Effector CD8-positive, alpha-beta T cell (primary cell): Measurements from ENCODE around the gene CDH15.
"Not testable (repeated sequence)": the region's sequence is repeated elsewhere in the genome, so short reads cannot be mapped to it uniquely, and the experiment has no call there.

ENCODE experiments used
- DNase-seq: peaks from one replicate; lab custom pipeline; 2025; lab: John Stamatoyannopoulos, UW

CDH15 gene

DNA sequence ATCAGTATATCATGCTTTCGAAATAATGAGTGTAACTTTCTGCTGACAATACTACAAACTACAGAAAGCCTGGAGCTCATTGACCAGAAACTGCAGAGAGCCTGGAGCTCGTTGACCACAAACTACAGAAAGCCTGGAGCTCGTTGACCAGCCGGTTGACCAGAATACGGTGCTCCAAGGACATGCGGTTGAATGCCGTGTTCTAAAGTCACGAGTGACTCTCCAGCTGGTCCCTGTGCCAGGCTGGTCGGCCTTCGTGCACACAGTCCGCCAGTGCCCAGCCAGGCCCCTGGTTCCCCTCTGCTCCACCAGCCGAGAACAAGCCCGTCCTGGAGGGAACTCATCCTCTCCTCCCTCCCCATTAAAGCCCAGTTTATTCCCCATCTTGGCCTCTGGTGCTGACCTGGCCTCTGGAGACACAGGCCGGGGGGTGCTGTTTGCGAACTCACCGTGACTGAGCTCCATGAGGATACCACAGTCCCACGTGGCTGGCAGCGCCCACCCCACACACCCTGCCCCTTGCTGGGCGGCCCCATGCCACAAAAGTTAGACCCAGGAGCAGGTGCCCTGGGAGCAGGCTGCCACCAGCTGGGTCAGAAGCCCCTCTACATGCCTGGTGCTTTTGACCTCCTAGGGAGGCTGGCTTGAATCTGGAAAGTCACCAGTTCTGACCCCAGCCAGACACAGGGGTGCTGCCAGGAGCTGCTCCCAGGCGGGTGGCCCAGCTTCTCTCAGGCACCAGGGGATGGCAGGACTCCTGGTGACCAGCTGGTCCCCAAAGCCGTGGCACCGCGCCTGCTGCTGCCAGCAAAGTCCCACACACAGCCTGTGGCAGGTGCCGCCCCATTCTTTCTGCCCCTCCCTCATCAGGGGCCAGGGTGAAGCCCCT lies 15.5 kb upstream of the CDH15 start:
- DNase-seq = no peak

DNA sequence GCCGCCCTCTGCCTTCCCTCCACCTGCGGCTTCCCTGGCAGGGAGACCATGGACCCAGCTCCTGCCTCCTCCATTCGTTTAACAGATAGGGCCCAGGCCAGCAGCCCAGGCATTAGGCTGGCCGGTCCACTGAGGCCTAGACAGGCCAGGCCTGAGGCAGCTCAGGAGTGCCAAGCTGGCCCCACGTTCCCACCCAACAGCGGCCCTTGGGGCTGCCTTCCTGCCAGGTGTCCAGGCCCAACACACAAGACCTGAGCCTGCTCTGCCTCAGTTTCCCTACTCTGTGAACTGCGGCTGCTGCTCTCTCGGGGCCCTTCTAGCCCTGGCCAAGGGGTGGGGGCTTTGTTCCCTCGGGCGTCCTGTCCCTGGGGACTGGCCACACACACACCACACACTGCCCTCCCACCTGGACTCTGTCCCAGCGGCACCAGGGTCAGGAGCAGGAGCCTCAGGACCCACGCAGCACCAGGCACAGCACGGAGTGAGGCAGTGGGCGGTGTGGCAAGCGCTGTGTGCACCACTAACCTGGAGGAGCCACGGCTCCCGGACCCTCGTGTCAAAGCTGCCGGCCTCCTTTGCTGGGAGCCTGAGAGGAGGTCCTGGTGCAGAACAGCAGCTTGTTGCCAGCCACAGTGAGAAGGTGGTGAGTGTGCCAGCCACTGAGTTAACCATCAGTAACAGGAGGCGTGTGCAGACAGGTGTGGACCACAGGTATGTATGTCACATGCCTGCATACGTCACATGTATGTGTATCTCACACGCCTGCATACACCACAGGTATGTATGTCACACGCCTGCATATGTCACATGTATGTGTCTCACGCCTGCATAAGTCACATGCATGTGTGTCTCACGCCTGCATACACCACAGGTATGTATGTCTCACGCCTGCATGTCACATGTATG lies 14.6 kb upstream of the CDH15 start:
- no peak for DNase-seq

DNA sequence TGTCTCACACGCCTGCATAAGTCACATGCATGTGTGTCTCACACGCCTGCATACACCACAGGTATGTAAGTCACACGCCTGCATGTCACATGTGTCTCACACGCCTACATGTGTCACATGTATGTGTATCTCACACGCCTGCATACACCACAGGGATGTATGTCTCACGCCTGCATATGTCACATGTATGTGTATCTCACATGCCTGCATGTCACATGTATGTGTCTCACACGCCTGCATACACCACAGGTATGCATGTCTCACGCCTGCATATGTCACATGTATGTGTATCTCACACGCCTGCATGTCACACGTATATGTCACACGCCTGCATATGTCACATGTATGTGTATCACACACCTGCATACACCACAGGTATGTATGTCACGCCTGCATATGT lies 13.8 kb upstream of the CDH15 start:
- DNase-seq = no peak

DNA sequence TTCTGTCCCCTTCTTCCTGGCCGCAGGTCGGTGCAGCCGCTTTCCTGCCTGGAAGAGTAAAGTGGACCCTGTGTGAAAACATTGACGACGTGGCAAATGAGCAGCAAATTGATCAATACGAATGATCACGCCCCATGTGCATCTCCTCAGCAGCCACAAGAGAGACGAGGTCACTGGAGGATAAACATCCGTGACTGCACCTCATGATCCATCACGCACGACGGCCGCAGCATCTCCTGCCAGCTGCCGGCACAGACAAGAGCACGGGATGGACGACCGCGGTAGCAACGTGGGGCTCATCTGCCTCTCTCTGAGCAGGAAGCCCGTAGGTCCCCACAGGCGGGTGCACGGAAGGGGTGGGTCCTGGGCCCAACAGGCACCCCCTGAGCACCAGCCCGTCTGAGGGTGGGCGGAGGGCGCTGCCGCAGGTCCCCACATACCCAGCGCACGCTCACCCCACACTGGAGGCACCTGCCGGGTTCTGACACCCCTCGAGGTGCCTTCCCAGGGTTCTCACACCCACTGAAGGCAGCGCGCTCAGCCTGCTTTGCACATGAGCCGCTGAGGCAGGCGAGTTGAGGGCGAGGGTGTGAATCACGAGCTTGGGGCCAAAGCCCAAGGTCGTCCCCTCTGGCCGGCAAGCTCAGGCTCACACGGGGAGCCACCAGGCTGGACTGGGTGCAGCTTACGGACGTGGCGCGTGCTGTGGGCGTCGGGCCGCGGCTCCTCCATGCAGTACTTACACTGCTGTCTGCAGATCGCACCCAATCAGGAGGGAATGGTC lies 12.3 kb upstream of the CDH15 start:
- DNase-seq = no peak

DNA sequence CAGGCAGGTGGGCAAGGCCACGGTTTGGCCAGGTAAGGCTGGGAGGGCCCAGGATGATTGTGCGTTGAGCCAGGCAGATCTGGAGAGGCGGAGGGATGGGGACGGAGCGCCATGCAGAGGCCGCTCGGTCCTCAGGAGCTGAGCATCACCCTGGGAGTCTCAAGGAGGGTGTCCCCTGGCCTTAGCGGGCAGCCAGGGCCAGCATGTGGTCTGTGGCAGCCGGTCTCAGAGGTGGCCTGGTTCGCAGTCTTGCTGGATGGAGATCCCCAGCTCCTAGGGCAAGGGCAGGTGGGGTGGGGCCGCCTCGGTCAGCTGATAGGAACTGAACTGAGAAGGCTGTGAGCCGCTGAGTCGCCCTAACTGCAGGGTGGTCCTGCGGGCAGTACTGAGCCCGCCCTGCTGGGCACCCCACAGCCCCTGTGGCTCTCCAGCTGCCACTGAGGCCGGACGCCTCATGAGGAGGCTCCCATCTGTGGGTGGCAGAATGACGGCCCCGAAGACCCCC lies 11.6 kb upstream of the CDH15 start:
- DNase-seq = no peak

DNA sequence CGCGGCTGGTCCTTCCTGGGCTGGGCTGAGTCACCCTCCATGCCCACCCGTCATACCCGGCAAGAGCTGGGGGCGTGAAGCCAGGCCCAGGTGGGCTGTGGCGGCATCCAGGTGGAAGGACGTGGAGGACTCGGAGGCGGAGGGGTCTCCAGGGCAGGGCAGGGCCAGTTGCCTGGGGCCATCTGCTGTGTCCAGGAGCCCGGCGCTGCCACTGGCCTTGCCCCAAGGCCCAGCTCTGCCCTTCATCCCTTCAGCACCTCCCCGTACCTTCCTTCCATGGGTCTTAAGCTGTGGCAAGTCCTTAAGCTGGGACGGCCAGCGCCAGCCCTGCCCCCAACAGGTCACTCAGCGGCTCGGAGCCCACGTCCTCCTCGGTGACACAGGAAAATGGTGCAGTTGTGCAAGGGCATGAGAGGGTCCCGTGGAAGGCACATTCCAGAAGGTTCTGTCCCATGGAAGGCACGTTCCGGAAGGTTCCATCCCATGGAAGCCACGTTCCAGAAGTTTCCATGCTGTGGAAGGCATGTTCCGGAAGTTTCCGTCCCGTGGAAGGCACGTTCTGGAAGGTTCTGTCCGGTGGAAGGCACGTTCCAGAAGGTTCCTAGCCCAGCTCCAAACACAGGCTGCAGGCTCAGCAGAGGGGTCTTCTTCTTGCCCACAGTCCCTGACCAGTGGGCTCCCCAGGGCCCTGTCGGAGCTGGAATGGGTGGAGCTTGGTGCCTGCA lies 10.4 kb upstream of the CDH15 start:
- no peak for DNase-seq

DNA sequence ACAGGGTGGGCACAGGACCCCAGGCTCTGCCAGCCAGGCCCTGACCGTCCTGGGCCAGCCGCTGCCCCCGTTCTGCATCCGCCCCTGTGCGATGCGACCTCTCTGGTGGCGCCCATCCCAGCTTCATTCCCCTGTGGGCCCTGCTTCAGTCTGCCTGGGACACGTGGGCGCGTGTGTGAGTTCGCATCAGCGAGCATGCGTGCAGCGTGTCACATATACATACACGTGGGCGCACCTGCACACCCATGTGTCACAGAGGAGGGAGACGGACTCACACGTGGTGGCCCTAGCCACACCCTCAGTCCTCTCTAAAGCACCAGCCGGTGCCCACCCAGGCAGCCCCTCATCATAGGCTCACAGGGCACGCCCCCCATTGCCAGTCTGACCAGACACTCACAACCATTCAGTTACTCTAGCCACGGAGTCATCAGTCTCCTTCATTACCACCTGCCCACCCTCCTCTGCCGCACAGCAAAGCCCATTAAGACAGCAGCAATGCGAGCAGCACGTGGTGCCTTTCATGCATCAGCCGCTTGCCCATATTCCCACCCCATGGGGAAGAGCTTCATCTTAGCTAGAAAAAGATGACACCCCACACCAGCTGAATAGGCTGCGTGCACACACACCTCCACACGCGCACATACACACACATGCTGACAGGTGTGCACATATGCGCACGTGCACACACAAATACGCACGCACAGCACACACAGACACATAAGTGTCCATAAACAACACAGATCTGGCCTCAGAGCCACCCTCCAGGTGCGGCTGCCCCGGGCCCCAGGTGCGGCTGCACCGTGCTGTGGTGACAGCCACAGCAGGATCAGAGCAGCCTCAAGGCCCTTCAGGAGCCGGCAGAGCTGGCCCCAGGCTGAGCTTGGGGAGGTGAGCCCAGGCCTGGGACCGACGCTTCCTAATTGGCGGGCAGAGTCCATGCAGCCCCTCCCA lies 9.5 kb upstream of the CDH15 start:
- no peak for DNase-seq

DNA sequence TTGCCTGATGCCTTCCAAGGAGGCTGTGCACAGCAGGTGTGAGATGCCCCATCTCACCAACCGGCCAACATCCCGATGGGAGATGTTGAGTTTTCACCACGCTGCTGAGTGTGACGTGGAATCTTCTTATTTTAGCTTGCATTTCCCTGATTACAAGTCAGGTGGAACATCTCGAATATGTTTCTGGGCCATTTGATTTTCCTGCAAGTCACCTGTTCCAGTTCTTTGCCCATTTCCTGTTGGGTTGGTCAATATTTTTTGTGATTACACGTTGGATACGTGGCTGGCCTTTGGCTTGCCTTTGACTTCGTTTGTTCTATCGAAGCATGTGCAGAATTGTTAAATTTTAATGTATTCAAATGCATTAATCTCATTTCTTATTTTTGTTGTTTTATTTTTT lies 8.3 kb upstream of the CDH15 start:
- DNase-seq = no peak

DNA sequence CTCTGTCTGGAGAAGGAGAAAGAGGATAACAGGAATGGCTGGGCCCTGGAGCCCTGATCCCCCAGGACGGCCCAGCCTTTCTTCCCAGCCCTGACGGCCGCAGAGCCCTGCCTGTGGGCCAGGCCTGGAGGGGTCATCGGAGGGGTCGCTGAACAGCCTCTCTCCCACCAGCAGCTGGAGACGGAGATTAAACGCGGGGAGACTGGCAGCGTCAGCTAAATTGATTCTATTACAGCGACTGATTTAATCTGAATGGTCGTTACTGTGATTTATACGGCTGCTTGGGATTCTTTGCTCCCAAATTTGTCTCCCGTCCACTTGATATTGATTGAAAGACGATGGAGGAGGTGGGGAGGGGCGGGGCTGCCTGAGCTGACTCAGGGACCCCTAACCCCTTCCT lies 7.1 kb upstream of the CDH15 start:
- no peak for DNase-seq

DNA sequence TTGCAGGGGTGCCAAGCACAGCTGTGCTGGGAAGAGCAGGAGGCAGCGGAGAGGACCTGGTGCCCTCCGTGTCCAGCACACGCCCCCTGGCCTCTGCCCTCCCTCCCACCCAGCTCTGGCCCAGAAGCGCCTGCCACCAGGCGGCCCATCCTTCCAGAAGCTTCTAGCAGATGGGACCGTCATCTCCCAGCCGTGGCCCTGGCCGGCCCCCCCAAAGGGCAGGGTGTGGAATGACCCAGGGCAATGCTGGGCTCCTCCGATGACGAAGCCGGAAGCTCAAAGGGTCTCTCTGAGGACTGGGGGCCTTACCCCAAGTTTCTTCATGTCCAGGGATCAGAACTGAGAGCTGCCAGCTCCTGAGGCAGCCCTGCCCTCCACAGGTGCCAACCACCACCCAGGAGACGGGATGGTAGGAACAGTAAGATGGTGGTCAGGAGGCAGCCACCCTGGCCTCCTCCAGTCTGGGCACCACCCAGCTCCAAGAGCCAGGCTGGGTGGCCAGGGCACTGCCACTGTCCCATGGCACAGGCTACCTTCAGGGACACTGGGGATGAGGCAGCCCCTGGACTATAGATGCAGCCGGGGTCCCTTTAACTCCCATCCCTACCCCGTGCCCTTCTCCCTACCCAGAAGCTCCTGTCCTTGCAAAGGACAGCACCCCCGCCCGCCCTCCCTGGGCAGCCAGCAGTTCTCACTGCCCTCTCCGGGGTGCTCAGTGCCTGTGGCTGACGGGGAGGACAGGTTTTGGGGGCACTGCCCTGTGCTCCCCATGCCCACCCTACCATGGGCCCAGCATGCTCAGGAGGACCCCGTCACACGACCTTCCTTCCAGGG lies 6.5 kb upstream of the CDH15 start:
- DNase-seq = no peak

DNA sequence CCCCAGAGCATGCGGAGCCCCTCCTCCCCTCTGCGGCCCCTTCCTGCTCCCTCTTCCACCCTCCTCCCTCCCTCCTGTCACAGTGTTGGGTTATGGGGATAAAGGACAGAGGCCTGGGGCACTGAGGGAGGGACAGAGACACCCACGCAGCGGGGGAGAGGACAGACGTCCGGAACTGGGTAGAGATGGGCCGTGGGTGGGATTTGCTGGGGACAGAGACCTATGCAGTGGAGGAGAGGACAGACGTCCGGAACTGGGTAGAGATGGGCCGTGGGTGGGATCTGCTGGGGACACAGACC lies 5.9 kb upstream of the CDH15 start:
- not testable (repeated sequence) for DNase-seq

DNA sequence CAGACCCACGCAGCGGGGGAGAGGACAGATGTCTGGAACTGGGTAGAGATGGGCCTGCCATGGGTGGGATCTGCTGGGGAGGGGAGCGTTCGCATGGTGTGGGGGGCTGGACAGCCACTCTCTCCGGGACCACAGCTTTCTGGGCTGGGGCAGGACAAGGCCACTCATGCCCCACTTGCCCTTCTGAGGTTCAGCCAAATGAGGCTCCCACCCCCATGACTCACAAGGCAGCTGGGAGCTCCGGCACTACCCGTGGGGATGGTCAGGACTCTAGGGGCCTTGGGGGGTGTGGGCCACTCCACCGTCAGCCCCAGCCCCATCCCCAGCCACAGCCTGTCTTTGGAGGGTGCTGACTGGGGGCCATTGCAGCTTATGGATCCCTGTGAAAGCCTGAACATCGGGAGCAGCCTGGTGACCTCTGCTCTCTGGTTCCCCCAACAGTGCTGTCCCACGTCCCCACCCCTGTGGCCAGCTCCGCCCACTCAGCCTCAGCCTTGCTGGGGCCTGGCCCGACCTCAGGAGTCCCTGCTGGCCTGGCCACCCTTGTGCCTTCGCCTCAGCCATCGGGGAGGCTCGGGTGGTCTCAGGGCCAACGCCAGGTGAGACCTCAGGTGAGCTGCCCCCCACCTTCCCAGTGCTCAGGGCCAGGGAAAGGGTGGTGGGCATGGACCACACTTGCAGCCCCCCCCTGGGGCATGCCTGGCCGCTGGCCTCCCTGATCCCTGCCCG lies 4.7 kb upstream of the CDH15 start:
- DNase-seq = no peak

DNA sequence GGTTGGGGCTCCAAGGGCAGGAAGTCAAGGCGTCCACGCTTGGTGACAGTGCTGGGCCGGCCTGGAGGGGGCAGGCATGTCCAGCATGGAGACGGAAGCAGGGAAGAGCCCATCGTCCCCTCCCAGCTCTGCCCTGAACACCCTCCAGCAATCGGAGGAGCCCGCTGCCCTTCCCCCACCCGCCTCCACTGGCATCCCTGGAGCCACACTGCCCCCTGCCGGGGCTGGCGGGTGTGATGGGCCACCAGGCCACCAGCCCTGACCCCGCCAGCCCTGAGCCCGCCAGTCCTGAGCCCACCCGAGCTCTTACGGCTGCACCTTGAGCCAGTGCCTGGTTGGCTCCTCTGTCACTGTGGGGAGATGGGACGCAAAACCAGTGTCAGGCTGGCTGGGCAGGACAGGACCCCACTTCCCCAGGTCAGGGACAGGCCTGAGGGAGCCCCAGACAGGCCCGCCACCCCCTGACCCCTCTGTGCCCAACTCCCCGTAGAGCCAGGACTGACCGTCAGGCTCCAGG lies 4.1 kb upstream of the CDH15 start:
- peak; percentile 76 for DNase-seq

DNA sequence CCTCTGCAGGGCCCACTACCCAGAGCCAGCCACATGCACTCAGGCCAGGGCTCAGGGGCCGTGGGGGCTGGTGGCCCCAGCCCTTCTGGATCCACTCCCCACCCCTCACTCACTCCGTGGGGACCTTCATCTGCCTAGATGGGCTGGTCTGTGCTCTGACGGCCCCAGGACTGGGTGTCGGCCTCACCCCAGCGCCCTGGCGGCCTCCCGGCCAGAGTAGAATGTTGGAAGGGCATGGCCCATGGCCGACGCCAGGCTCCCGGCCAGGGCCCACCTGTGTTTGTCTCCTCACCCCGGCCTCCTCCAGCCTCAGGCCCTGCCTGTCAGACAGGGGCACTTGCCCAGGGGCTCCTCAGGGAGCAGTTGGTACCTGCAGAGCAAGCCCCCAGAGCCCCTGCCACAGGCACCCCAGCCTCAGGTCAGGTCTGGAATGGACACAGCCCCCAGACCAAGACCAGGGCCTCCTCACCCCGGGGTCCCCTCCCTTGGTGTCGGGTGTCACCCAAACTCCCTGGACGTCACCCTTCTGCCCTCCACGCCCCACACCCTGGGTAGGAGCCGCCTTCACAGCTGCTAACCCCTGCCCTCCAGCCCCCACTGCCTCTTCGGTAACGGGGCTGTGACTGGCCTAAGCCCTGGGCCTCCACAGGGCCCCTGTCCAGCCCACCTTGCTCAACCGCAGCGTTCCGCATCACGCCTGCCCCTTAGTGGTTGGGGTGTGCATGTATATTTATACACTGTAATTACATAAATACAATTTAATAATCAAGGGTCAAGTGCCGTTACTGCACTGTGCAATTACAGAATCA lies 3.0 kb upstream of the CDH15 start:
- no peak for DNase-seq

DNA sequence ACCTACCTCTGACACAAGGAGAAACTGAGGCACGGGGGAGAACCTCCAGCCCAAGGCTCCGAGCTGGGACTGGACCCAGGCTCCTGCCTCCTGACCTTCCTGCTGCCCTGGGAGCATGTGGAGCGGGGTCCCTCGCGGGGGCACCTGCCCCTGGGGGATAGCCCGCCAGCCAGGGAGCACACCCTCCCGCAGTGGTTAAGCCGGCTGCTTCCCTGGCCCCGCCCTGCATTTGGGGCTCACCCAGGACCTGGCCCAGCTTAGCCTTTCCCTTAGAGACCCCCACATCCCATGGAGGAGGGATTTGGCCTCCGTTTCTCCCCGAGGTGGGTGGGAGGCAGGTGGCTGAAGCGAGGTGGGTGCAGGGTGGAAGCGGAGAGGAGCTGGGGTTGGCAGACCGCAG lies 1.8 kb upstream of the CDH15 start:
- no peak for DNase-seq

DNA sequence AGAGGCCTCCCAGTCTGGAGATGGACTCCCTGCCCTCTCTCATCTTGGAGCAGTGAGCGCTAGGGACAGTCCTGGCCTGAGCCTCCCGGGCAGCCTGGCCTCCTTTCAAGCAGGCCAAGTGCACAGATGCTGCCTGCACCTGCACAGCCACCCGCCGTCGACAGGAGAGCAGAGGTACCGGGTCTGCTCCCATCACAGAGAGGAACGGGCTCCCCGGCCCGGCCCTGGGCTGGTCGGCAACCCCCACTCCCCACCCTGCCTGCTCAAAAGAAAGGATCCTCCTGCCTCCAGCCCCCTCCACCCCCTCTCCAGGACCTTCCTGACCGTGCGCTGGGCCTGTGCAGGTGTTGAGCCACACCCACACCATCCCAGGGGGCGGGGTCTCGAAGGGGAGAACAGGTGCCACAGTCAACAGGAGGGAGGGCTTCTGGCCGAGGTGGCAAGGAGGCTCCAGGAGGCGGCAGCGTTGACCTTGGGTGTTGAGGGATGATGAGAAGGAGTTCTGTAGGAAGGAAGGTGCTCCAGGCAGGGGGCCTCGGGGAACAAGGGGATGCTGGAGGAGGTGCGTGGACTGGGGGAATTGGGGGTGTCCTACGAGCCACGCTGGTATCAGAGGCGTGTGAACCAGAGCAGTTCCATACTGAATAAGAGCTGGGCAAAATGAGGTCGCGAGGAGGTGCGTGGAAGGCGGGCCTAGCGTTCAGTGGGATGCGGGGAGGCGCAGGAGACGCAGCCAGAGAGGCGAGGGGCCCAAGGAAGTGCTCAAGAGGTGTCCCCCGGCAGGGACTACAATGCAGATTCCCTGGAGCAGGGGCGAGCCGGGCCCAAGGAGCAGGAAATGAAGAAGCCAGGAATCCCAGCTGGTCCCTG lies 967 bp upstream of the CDH15 start:
- DNase-seq = no peak

DNA sequence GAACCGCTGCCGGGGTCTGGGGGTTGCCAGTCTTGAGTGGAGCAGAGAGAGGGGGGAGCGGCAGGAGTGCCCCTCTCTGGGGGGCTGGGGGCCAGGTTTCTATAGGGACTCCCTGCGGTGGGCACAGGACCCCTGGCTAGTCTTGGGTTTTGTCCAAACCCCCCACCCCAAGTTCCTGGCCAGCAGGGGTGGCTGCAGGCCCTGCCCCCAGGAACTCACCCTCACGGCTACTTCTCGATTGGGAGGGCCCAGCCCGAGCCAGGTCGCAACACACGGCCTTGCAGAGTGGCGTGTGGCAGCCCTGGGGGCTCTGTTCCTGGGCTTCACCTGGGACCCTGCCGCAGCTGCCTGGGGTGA lies 601 bp downstream of the CDH15 start:
- no peak for DNase-seq
